Measurements from ENCODE around the gene TPRG1L. TPM values are rescaled to one million over a fixed set of nuclear protein-coding genes. Genes with fewer than 3 reads are reported as not detected.

TPRG1L gene
- polyA plus RNA-seq, 1 experiment, result 44.2 TPM

DNA sequence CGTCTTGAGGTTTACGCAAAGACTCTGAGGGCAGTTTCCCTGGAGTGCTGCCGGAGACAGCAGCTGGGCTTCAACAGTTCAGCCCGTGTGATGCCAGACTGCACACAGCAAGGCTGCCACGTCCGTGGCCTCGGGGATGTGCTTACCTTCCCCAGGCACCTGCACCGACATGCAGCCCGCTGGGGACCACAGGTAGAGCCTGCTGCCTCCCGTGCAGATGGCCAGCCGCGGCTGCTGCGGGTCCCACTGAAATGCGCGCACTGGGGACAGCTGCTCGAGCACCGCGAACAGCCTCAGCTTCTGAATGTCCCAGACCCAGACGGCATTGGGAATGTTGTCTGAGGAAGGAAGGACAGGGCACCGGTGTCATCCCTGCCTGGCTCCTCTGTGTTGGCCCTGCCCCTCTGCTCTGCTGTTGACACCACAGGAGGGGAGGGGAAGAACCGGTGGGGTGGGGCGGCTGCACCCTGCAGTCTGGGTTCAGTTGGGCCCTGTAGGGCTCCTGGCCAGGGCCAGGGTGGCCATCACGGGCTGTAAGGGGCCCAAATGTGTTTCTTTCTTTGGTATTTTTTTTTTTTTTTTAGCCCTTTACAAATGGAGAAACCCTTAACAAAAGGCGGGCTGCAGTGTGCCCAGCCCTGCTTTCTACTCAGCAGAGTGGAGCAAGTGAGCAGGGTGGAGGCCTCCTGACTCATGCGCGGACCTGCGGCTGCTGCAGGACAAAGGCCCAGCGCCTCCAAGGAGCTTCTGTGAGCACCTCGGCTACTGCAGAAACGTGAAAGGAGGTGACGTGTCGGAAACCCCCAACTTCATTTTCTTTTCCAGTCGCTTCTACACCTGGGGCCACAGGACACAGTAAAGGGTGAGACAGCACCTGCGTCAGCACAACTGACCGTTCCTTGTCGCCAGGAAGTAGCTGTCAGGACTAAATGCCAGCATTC lies 6.8 kb downstream of the TPRG1L start:
- H3K4me3 ChIP-seq (ENCODE audit: low read depth, low read length), result no peak overlapping the region
- DNase-seq (ENCODE audit: low read depth, low spot score), result no peak
- TF ChIP-seq, protein P1, sequence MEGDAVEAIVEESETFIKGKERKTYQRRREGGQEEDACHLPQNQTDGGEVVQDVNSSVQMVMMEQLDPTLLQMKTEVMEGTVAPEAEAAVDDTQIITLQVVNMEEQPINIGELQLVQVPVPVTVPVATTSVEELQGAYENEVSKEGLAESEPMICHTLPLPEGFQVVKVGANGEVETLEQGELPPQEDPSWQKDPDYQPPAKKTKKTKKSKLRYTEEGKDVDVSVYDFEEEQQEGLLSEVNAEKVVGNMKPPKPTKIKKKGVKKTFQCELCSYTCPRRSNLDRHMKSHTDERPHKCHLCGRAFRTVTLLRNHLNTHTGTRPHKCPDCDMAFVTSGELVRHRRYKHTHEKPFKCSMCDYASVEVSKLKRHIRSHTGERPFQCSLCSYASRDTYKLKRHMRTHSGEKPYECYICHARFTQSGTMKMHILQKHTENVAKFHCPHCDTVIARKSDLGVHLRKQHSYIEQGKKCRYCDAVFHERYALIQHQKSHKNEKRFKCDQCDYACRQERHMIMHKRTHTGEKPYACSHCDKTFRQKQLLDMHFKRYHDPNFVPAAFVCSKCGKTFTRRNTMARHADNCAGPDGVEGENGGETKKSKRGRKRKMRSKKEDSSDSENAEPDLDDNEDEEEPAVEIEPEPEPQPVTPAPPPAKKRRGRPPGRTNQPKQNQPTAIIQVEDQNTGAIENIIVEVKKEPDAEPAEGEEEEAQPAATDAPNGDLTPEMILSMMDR (IDR thresholded peaks at IDR 0.05; ENCODE audit: low read depth, low read length), result no peak
- no peaks in the 10 kb centered on the region for H3K27me3 ChIP-seq (ENCODE audit: control insufficient read depth, insufficient read depth, low read length)
- H3K27ac ChIP-seq (ENCODE audit: low read depth, low read length), result no peak overlapping the region
- CTCF ChIA-PET, result interaction anchor here (1.1 kb wide), 1 partner anchor 141 kb away, joined by 3 read pairs; no protein-coding TSS in a partner anchor
- POLR2A ChIA-PET, result no interaction called here
- H3K9me3 ChIP-seq (ENCODE audit: control insufficient read depth, insufficient read depth, low read length), result no peaks in the 10 kb centered on the region

DNA sequence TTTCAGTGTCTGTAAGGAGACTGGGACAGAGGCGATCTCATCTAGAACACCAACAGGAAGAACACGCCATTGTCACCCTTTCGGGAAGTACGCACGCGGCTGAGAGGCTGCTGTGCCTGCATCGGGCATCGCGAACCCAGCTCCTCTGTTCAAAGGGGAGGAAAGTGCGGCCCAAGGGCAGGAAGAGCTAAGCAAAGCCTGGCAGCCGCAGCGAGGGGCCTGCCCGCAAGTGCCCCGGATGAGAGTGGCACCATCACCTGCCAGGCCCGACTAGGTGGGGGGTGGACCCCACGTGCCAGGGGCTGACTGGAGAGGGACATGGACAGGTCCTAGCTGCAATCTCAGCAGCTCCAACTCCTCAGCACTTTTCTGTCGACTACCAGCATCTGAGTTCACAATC lies 7.5 kb downstream of the TPRG1L start:
- DNase-seq (ENCODE audit: low read depth, low spot score), result no peak
- no peaks in the 10 kb centered on the region for H3K27me3 ChIP-seq (ENCODE audit: control insufficient read depth, insufficient read depth, low read length)
- ChIA-PET CTCF (no interaction called here), POLR2A (no interaction called here)
- H3K9me3 ChIP-seq (ENCODE audit: control insufficient read depth, insufficient read depth, low read length), result no peaks in the 10 kb centered on the region
- TF ChIP-seq, protein P1 (IDR thresholded peaks at IDR 0.05; ENCODE audit: low read depth, low read length), result no peak
- no peak overlapping the region for H3K4me3 ChIP-seq (ENCODE audit: low read depth, low read length)
- no peak overlapping the region for H3K27ac ChIP-seq (ENCODE audit: low read depth, low read length)

DNA sequence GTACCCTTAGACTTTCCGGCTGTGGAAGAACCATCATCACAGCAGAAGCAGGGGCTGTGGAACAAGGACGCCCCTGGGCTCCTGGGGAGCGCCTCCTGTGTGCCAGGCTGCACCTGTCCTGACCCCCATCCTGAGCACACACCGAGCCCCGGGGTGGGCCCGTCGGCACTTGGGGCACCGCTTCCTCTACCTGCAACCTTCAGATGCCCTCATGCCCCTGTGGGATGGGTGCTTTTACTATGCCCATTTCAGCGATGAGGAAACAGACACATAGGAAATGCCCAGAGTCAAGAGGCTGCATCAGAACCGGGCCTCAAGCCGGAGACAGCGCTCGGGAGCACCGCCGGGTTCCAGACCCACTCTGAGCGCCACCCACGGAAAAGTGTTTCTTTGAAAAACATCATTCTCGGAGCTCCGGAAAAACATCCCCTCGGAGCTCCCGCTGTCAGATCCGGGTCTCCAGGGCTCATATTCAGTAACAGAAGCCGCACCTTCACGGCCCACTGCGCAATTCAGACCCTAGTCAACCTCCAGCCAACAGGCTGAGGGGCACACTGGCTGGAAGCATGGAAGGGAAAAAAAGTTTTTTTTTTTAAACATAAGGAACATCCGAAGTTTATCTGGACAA lies 8.0 kb downstream of the TPRG1L start:
- no peaks in the 10 kb centered on the region for H3K9me3 ChIP-seq (ENCODE audit: control insufficient read depth, insufficient read depth, low read length)
- CTCF ChIA-PET, result interaction anchor here (0.7 kb wide), 1 partner anchor 96 kb away, joined by 3 read pairs; no protein-coding TSS in a partner anchor
- no peak for DNase-seq (ENCODE audit: low read depth, low spot score)
- H3K27me3 ChIP-seq (ENCODE audit: control insufficient read depth, insufficient read depth, low read length), result no peaks in the 10 kb centered on the region
- H3K4me3 ChIP-seq (ENCODE audit: low read depth, low read length), result no peak overlapping the region
- TF ChIP-seq, protein P1 (IDR thresholded peaks at IDR 0.05; ENCODE audit: low read depth, low read length), result no peak
- POLR2A ChIA-PET, result no interaction called here
- no peak overlapping the region for H3K27ac ChIP-seq (ENCODE audit: low read depth, low read length)

DNA sequence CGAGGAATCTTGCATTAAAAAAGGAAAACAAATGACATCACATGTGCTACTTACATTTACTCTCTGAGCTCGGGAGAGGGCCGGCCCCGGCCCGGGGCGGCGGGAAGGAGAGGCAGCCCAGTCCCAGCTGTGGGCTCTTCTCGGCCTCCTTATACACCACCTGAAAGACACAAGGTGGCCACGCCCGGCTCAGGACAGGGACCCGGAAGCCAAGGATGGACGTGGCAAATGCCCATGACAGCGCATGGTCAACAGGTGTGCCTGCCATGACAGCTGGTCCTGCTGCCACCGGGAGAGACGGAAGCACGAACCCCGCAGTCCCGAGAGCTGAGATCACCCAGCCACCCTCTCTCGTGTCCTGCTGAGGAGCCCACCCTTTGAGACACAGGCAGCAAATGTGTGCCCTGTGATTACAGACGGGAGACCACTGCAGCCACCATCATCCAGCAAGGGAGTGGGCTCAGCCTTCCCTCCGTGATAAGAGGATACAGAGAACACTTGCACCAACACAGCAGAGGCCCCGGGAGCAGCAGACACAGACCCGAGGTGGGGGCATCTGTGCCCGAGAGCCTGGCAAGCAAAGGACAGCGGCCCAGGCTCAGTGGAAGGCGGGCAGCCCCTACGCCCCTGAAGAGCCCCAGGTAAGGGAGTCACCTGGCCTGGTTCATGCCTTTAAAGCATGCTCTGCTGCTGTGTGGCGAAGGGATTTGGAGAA lies 8.7 kb downstream of the TPRG1L start:
- Histone ChIP-seq H3K9me3 (ENCODE audit: control insufficient read depth, insufficient read depth, low read length) (no peaks in the 10 kb centered on the region), H3K4me3 (ENCODE audit: low read depth, low read length) (no peak overlapping the region), H3K27me3 (ENCODE audit: control insufficient read depth, insufficient read depth, low read length) (no peaks in the 10 kb centered on the region), H3K27ac (ENCODE audit: low read depth, low read length) (no peak overlapping the region)
- no peak for DNase-seq (ENCODE audit: low read depth, low spot score)
- ChIA-PET POLR2A (no interaction called here), CTCF (interaction anchor here (0.7 kb wide), 1 partner anchor 96 kb away, joined by 3 read pairs; no protein-coding TSS in a partner anchor)
- TF ChIP-seq, protein P1 (IDR thresholded peaks at IDR 0.05; ENCODE audit: low read depth, low read length), result no peak
